ENCODE measurements around the gene PRPH2. TPM values are rescaled to one million over a fixed set of nuclear protein-coding genes. Genes with fewer than 3 reads are reported as not detected.
A peak's percentile ranks its signal among the peaks of the same experiment; 100 is the strongest.
"Not testable (repeated sequence)": the region's sequence is repeated elsewhere in the genome, so short reads cannot be mapped to it uniquely, and the experiment has no call there.

PRPH2 gene
- total RNA-seq, 1 donor from 2014 or later, result 2.4 TPM

- intact Hi-C loops (cut with DNase I), result loop anchor here (10.0 kb wide), 1 partner anchor 130 kb away; the partner anchor contains the start of gene RPL7L1
- DNase-seq (ENCODE audit: low spot score) (peak; percentile 65), ATAC-seq (no peak)
Measured at GRCh38 chr6:42745083-42745639, 22.8 kb upstream of the PRPH2 start.

GRCh38 chr6:42744351-42744893, 22.0 kb upstream of the PRPH2 start:
- intact Hi-C loops (cut with DNase I), result loop anchor here (10.0 kb wide), 1 partner anchor 130 kb away; the partner anchor contains the start of gene RPL7L1
- ATAC-seq (no peak), DNase-seq (ENCODE audit: low spot score) (no peak)

GRCh38 chr6:42742116-42742894, 19.9 kb upstream of the PRPH2 start:
- ATAC-seq (no peak), DNase-seq (ENCODE audit: low spot score) (no peak)
- intact Hi-C loops (cut with DNase I), result loop anchor here (10.0 kb wide), 1 partner anchor 132 kb away; the partner anchor contains the start of gene RPL7L1

- DNase-seq (ENCODE audit: low spot score), result no peak
- no peak for ATAC-seq
- intact Hi-C loops (cut with DNase I), result loop anchor here (10.0 kb wide), 1 partner anchor 134 kb away; the partner anchor contains the start of gene RPL7L1
Measured at GRCh38 chr6:42740725-42741124, 18.3 kb upstream of the PRPH2 start.

GRCh38 chr6:42735976-42736375, 13.6 kb upstream of the PRPH2 start:
- intact Hi-C loops (cut with DNase I), result no loop called here
- ATAC-seq, result no peak
- DNase-seq (ENCODE audit: low spot score), result no peak

GRCh38 chr6:42733867-42734481, 11.6 kb upstream of the PRPH2 start:
- DNase-seq (ENCODE audit: low spot score); intact Hi-C loops (cut with DNase I); ATAC-seq: not testable (repeated sequence)

GRCh38 chr6:42729731-42730130, 7.3 kb upstream of the PRPH2 start:
- ATAC-seq (no peak), DNase-seq (ENCODE audit: low spot score) (no peak)
- intact Hi-C loops (cut with DNase I), result no loop called here

GRCh38 chr6:42727627-42728026, 5.2 kb upstream of the PRPH2 start:
- intact Hi-C loops (cut with DNase I), result no loop called here
- ATAC-seq, result peak; percentile 40
- no peak for DNase-seq (ENCODE audit: low spot score)

- DNase-seq (ENCODE audit: low spot score) (peak; percentile 67), ATAC-seq (peak; percentile 67)
- intact Hi-C loops (cut with DNase I), result no loop called here
Measured at GRCh38 chr6:42727087-42727611, 4.8 kb upstream of the PRPH2 start.

- DNase-seq (ENCODE audit: low spot score) (peak; percentile 81), ATAC-seq (peak; percentile 95)
- intact Hi-C loops (cut with DNase I), result no loop called here
Measured at GRCh38 chr6:42726485-42727086, 4.2 kb upstream of the PRPH2 start.

GRCh38 chr6:42726026-42726425, 3.6 kb upstream of the PRPH2 start:
- intact Hi-C loops (cut with DNase I), result no loop called here
- ATAC-seq (no peak), DNase-seq (ENCODE audit: low spot score) (no peak)

- no peak for ATAC-seq
- intact Hi-C loops (cut with DNase I), result no loop called here
- no peak for DNase-seq (ENCODE audit: low spot score)
Measured at GRCh38 chr6:42724825-42725224, 2.4 kb upstream of the PRPH2 start.

GRCh38 chr6:42720739-42721138, 1.7 kb downstream of the PRPH2 start:
- intact Hi-C loops (cut with DNase I), result no loop called here
- ATAC-seq, result no peak
- no peak for DNase-seq (ENCODE audit: low spot score)

GRCh38 chr6:42715871-42716270, 6.5 kb downstream of the PRPH2 start:
- ATAC-seq (no peak), DNase-seq (ENCODE audit: low spot score) (no peak)
- intact Hi-C loops (cut with DNase I), result no loop called here

GRCh38 chr6:42714098-42714761, 8.2 kb downstream of the PRPH2 start:
- intact Hi-C loops (cut with DNase I), result no loop called here
- DNase-seq (ENCODE audit: low spot score) (no peak), ATAC-seq (no peak)

- ATAC-seq (no peak), DNase-seq (ENCODE audit: low spot score) (no peak)
- intact Hi-C loops (cut with DNase I), result no loop called here
Measured at GRCh38 chr6:42711930-42712329, 10.5 kb downstream of the PRPH2 start.

GRCh38 chr6:42710316-42710715, 12.1 kb downstream of the PRPH2 start:
- no peak for DNase-seq (ENCODE audit: low spot score)
- intact Hi-C loops (cut with DNase I), result no loop called here
- ATAC-seq, result no peak

GRCh38 chr6:42709871-42710270, 12.5 kb downstream of the PRPH2 start:
- no peak for ATAC-seq
- no peak for DNase-seq (ENCODE audit: low spot score)
- intact Hi-C loops (cut with DNase I), result loop anchor here (5.0 kb wide), 1 partner anchor 658 kb away; the partner anchor contains the start of gene TAF8

Data from sciatic nerve (tissue), 2 donors.